K562 (cell line): ENCODE results near the gene GFRA1. TPM values are rescaled to one million over a fixed set of nuclear protein-coding genes. Genes with fewer than 3 reads are reported as not detected.

Source experiments
- ATAC-seq: fragments of 200-7000 bp; cut with Tn5 transposase; 3 replicates; pipeline ENCODE4 v1.9.1; 2020; ENCODE audit warnings: moderate library complexity
- BruUV-seq: library from RNA; stranded (reverse); fragments of 400-500 nt; replicated peaks from 2 replicates; lab custom pipeline; 2021; lab: Mats Ljungman, UMichigan
- CTCF ChIA-PET: fragments of 300-600 bp; formaldehyde crosslinking; extraction: SDS; loops from one replicate; lab custom pipeline; 2021; ENCODE audit warnings: low intra/inter-chr PET ratio; lab: Yijun Ruan, JAX
- POLR2A ChIA-PET: fragments of 300-600, 350-650 bp; sonication (Branson Sonifier 250); formaldehyde crosslinking; extraction: SDS; loops from one replicate; lab custom pipeline; 2021; ENCODE audit warnings: antibody characterized with exemption, inconsistent platforms; lab: Yijun Ruan, JAX
- DNase-seq, 4 experiments: peaks; one replicate each; pipeline versions ENCODE4 v3.0.0 to v3.0.0-alpha.2; 2011 to 2018; ENCODE audit warnings: low spot score in 3 of 4, mixed read lengths in 3 of 4; ENCODE audit errors: extremely low read depth in 1 of 4
- FAIRE-seq: peaks from 2 replicates; lab custom pipeline; 2011; peaks lifted over from hg19 to GRCh38; lab: Jason Lieb, UNC
- H2AFZ ChIP-seq: 2 replicates; pipeline ENCODE4 v1.6.0; 2011; ENCODE audit warnings: low read depth, low read length, control low read depth, inconsistent platforms
- H3K27ac ChIP-seq: fragments of 200-600 bp; 3 replicates; pipeline ENCODE4 v1.8.0; 2011; ENCODE audit warnings: low read depth, mild to moderate bottlenecking, control low read depth, inconsistent platforms, low read length, moderate library complexity, mixed read lengths; ENCODE audit errors: extremely low read depth
- H3K27me3 ChIP-seq, 2 experiments: fragments of 300-600 bp in 1 of 2; 2 replicates in 1 of 2; 3 replicates in 1 of 2; pipeline versions ENCODE4 v1.6.0 to v1.8.0; 2011; ENCODE audit warnings: inconsistent platforms in 2 of 2, low read length in 2 of 2, mild to moderate bottlenecking in 1 of 2, mixed read lengths in 1 of 2, moderate library complexity in 1 of 2; ENCODE audit not compliant: control insufficient read depth in 2 of 2, insufficient read depth in 2 of 2
- H3K36me3 ChIP-seq: fragments of 300-600 bp; 3 replicates; pipeline ENCODE4 v1.8.0; 2011; ENCODE audit warnings: mild to moderate bottlenecking, low read length, inconsistent platforms; ENCODE audit not compliant: control insufficient read depth, insufficient read depth
- H3K4me1 ChIP-seq, 2 experiments: fragments of 200-600 bp in 1 of 2; replicated peaks in 1 of 2; 2 replicates in 1 of 2; 3 replicates in 1 of 2; pipeline versions ENCODE4 v1.5.1 to v1.8.0; 2011; ENCODE audit warnings: inconsistent platforms in 2 of 2, low read length in 2 of 2, mild to moderate bottlenecking in 1 of 2, mixed read lengths in 1 of 2, moderate library complexity in 1 of 2; ENCODE audit not compliant: control insufficient read depth in 2 of 2, insufficient read depth in 2 of 2
- H3K4me2 ChIP-seq: 2 replicates; pipeline ENCODE4 v1.6.1; 2011; ENCODE audit warnings: low read length, control low read depth, inconsistent platforms, mixed read lengths; ENCODE audit not compliant: insufficient read depth
- H3K4me3 ChIP-seq: fragments of 200-600 bp; sonication (generic), shearing (Covaris generic); 2 replicates; pipeline ENCODE4 v1.5.1; 2016; ENCODE audit warnings: control low read depth, inconsistent platforms
- H3K79me2 ChIP-seq: fragments of 200-600 bp; 3 replicates; pipeline ENCODE4 v1.8.0; 2011; ENCODE audit warnings: low read length, inconsistent platforms; ENCODE audit not compliant: control insufficient read depth, insufficient read depth
- H3K9ac ChIP-seq, 2 experiments: 2 replicates each; pipeline versions ENCODE4 v1.6.0 to v1.6.1; 2011; ENCODE audit warnings: low read depth in 2 of 2, low read length in 2 of 2, control low read depth in 1 of 2, inconsistent platforms in 1 of 2, mild to moderate bottlenecking in 1 of 2, mixed read lengths in 1 of 2; ENCODE audit not compliant: insufficient read depth in 1 of 2
- H3K9me1 ChIP-seq: one replicate; pipeline ENCODE4 v1.6.0; 2011; ENCODE audit warnings: inconsistent platforms, mild to moderate bottlenecking, low read length, moderate library complexity; ENCODE audit not compliant: control insufficient read depth, insufficient read depth
- H3K9me3 ChIP-seq: replicated peaks from 2 replicates; pipeline ENCODE4 v1.5.1; 2011; ENCODE audit warnings: low read depth, low read length, inconsistent platforms; ENCODE audit not compliant: control insufficient read depth, insufficient read depth
- H4K20me1 ChIP-seq: replicated peaks from 2 replicates; pipeline ENCODE4 v1.6.1; 2011; ENCODE audit warnings: low read length, inconsistent platforms, mixed read lengths; ENCODE audit not compliant: control insufficient read depth, insufficient read depth
- HDAC6 ChIP-seq: IDR thresholded peaks from 2 replicates; pipeline ENCODE4 v1.6.1; 2012; ENCODE audit warnings: low read depth, mild to moderate bottlenecking, control low read depth, inconsistent platforms, low read length, moderate library complexity
- HMGN3 ChIP-seq: IDR thresholded peaks from 2 replicates; pipeline ENCODE4 v1.6.1; 2011; ENCODE audit warnings: borderline replicate concordance, low read depth, mild to moderate bottlenecking, mixed read lengths, low read length; ENCODE audit not compliant: insufficient read length; ENCODE audit errors: extremely low read depth
- PHF8 ChIP-seq: fragments of 200-600 bp; sonication (generic); IDR thresholded peaks from 2 replicates; pipeline ENCODE4 v1.6.1; 2012; ENCODE audit warnings: mixed run types, mild to moderate bottlenecking, inconsistent platforms, low read length, moderate library complexity, borderline replicate concordance
- RFX7 ChIP-seq: fragments of 250-450 bp; sonication (Bioruptor Pico); IDR thresholded peaks from 2 replicates; pipeline ENCODE4 v1.5.1; 2021; ENCODE audit warnings: mild to moderate bottlenecking
- SOX6 ChIP-seq: fragments of 450-650 bp; IDR thresholded peaks from 2 replicates; pipeline ENCODE4 v1.6.1; 2014; ENCODE audit warnings: mild to moderate bottlenecking
- ZNF696 ChIP-seq: fragments of 250-450 bp; sonication (Bioruptor Pico); conservative IDR thresholded peaks from 2 replicates; pipeline ENCODE4 v1.4.0; 2020; ENCODE audit warnings: mild to moderate bottlenecking, moderate library complexity
- WGBS: fragments of 100-300 bp; shearing (Covaris generic); methylation state at CpG from one replicate; pipeline ENCODE4 v1.1.6; 2016; ENCODE audit warnings: low coverage, mixed read lengths; ENCODE audit not compliant: insufficient coverage; ENCODE audit errors: missing lambda C conversion rate; 5-methylcytosine and 5-hydroxymethylcytosine counted together
- in situ Hi-C: fragments of 300-500 bp; cut with MboI; formaldehyde crosslinking; loops from 4 replicates; pipeline ENCODE4 v1.15.0; 2018; ENCODE audit warnings: inconsistent platforms, mixed read lengths
- intact Hi-C: fragments of 100-400 bp; cut with micrococcal nuclease; formaldehyde crosslinking; loops from 2 replicates; pipeline ENCODE4 v1.14.2; 2022
- polyA plus RNA-seq, 8 experiments: library from polyadenylated mRNA; depleted of rRNA in 4 of 8; stranded (reverse) in 5 of 8; unstranded in 3 of 8; fragments of >200 nt; fragmentation: Nextera tagmentation in 2 of 8; fragmentation: Illumina TruSeq in 1 of 8; extraction: Ambion mirVana in 2 of 8; extraction: Trizol in 1 of 8; gene quantifications; 2 replicates each; pipeline versions ENCODE4 v1.2.1 to v1.2.3, GENCODE V29; 2011 to 2014; ENCODE audit warnings: inconsistent platforms in 1 of 8, missing spikeins in 1 of 8
- total RNA-seq, 7 experiments: library from RNA; depleted of rRNA in 6 of 7; stranded (reverse); fragments of >200 nt in 6 of 7; fragmentation: Illumina TruSeq in 2 of 7; extraction: Trizol in 2 of 7; gene quantifications; 2 replicates each; pipeline versions ENCODE4 v1.2.1 to v1.2.3, GENCODE V29; 2011 to 2021; ENCODE audit warnings: low replicate concordance in 1 of 7
- TF ChIP-seq, protein P1 (sequence below), 3 experiments: IDR thresholded peaks in 2 of 3; conservative IDR thresholded peaks in 1 of 3; 2 replicates each; pipeline ENCODE4 v1.5.1; 2011 to 2012; ENCODE audit warnings: low read length in 3 of 3, mild to moderate bottlenecking in 3 of 3, control low read depth in 2 of 3, improper control_type of control experiment in 1 of 3, inconsistent platforms in 1 of 3, low read depth in 1 of 3, mixed read lengths in 1 of 3, moderate library complexity in 1 of 3; ENCODE audit not compliant: insufficient read depth in 2 of 3

Gene GFRA1
- total and polyA plus RNA-seq, 9 of the 15 experiments (the other 6 are each of a cell fraction or from before 2014, with no cell fraction given), result 0.04 TPM; not detected in 8

DNA sequence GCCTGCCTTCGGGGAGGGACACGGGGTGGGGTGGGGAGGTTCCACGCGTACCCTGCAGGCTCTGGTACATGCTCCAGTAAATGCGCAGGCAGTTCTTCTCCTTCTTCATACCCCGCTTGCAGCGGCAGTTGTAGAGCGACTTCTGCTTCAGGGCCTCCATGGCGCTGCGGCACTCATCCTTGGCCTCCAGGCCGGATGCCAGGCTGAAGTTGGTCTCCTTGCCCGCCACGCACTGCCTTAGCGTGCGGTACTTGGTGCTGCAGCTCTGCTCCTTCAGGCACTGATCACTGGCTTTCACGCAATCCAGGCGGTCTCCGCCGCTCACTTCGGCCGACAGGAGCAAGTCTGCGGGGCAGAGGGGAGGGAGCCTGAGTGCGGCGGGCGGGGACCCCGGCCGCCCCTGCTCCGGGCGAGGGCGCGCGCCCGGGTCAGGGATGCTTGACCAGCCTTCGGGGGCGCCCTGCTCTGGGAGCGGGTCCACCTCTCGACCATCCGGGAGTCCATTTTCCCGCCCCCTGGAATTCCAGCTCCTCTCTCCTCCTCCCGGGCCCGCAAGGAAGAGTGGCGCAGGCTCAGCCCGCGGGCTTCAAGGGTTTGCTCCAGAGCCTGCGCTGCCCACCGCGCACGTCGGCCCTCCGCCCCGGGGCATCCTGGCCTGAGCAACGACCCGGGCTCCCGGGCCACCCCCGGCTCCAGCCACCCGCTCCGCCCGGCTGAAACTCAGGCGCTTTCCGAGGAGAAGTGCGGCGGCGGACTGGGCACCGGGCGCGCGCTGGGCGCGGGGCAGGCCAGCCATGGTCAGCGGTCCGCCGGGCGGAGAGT lies 2.0 kb downstream of the GFRA1 start (continued):
- TF ChIP-seq HDAC6, result no peak
- no peak for TF ChIP-seq SOX6
- no peak for TF ChIP-seq RFX7 (CRISPR knock-in tag)
- TF ChIP-seq, protein P1, sequence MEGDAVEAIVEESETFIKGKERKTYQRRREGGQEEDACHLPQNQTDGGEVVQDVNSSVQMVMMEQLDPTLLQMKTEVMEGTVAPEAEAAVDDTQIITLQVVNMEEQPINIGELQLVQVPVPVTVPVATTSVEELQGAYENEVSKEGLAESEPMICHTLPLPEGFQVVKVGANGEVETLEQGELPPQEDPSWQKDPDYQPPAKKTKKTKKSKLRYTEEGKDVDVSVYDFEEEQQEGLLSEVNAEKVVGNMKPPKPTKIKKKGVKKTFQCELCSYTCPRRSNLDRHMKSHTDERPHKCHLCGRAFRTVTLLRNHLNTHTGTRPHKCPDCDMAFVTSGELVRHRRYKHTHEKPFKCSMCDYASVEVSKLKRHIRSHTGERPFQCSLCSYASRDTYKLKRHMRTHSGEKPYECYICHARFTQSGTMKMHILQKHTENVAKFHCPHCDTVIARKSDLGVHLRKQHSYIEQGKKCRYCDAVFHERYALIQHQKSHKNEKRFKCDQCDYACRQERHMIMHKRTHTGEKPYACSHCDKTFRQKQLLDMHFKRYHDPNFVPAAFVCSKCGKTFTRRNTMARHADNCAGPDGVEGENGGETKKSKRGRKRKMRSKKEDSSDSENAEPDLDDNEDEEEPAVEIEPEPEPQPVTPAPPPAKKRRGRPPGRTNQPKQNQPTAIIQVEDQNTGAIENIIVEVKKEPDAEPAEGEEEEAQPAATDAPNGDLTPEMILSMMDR (IDR thresholded peaks at IDR 0.05 in 2 of 3, conservative IDR thresholded peaks at IDR 0.05 in 1 of 3; ENCODE audit: insufficient read depth in 2 of 3, low read depth in 1 of 3, low read length in 3 of 3), result no peak

DNA sequence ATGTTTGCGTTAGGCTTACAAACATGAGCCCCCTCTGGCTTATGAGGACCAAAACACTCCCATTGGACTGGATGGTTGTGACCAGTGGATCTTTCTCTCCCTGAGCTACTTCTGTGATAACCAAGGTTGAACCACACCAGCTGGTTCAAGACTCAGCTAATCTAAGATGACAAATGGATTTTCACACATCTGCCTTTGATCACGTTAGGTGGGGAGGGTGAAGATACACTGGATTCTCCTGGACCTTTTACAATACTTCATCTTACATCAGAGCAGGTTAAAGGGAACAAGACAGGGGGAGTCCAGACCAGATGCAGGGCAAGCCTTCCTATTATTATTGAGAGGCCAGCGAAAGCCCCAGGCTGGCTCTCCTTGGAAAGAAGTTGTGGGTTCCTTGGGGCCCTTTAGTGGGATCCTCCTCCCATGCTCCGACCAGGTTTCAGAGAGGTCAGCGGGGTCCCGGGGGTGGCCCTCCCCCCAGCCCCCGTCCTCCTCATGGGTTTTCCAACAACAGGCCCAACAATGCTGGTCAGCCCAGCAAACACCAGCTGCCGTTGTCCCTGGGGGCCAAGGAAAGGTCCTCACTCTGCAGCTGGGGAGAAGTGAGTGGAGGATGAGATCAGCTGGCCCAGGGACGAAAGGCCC lies 2.8 kb downstream of the GFRA1 start:
- ChIA-PET CTCF (no interaction called here), POLR2A (no interaction called here)
- Histone ChIP-seq H2AFZ (no peak overlapping the region), H3K79me2 (no peaks in the 10 kb centered on the region), H3K4me2 (no peak overlapping the region), H3K4me3 (no peak overlapping the region), H3K27me3 (peaks cover 0 to 22% of the 10 kb centered on the region in 2 experiments; a peak in 2 of 5 replicates), H3K9me1 (no peaks in the 10 kb centered on the region), H3K36me3 (no peaks in the 10 kb centered on the region), H3K9ac (no peak overlapping the region), H4K20me1 (no peaks in the 10 kb centered on the region), H3K4me1 (no peaks in the 10 kb centered on the region; a peak in 2 of 5 replicates), H3K27ac (no peak overlapping the region), H3K9me3 (no peaks in the 10 kb centered on the region)
- in situ Hi-C loops (no loop called here), intact Hi-C loops (no loop called here)
- no peak for DNase-seq
- no TSS peak for BruUV-seq
- 0% methylated on average over 4 of the region's 9 CpGs for WGBS
- no peak for ATAC-seq
- TF ChIP-seq HMGN3 (no peak), ZNF696 (CRISPR knock-in tag) (no peak), PHF8 (no peak)
- no peak for FAIRE-seq
